Endothelial cell of umbilical vein (primary cell): ENCODE data around the gene ACTA2. TPM values are rescaled to one million over a fixed set of nuclear protein-coding genes. Genes with fewer than 3 reads are reported as not detected.

ENCODE experiments used
- Bru-seq: library from RNA; stranded (reverse); fragments of 400-500 nt; gene quantifications from one replicate; lab custom pipeline; 2021; lab: Mats Ljungman, UMichigan
- BruChase-seq, 2 experiments: library from RNA; stranded (reverse); fragments of 400-500 nt; gene quantifications; one replicate each; lab custom pipeline; 2021; lab: Mats Ljungman, UMichigan
- BruUV-seq: library from RNA; stranded (reverse); fragments of 400-500 nt; replicated peaks from 2 replicates; lab custom pipeline; 2021; lab: Mats Ljungman, UMichigan
- CTCF ChIA-PET: fragments of 300-600, 350-600 bp; sonication (Branson Sonifier 250); formaldehyde crosslinking; loops from one replicate; lab custom pipeline; 2021; ENCODE audit warnings: antibody characterized with exemption, inconsistent platforms; lab: Charles Lee
- POLR2A ChIA-PET: fragments of 300-600, 350-600 bp; sonication (Branson Sonifier 250); formaldehyde crosslinking; loops from one replicate; lab custom pipeline; 2021; ENCODE audit warnings: antibody characterized with exemption, inconsistent platforms; lab: Charles Lee
- DNase-seq: peaks from one replicate; pipeline ENCODE4 v3.0.0-alpha.2; 2011; ENCODE audit warnings: low read depth, low spot score
- FAIRE-seq: peaks from 2 replicates; lab custom pipeline; 2011; peaks lifted over from hg19 to GRCh38; lab: Jason Lieb, UNC
- H2AFZ ChIP-seq: 2 replicates; pipeline ENCODE4 v1.6.0; 2012; ENCODE audit warnings: low read depth, low read length, control low read depth, inconsistent platforms
- H3K27ac ChIP-seq: 2 replicates; pipeline ENCODE4 v1.5.1; 2011; ENCODE audit warnings: low read depth, mild to moderate bottlenecking, control low read depth, low read length, moderate library complexity; ENCODE audit not compliant: insufficient read depth
- H3K27me3 ChIP-seq, 2 experiments: 2 replicates each; pipeline versions ENCODE4 v1.6.0 to v1.6.1; 2011; ENCODE audit warnings: low read length in 2 of 2, mixed read lengths in 1 of 2; ENCODE audit not compliant: control insufficient read depth in 2 of 2, insufficient read depth in 2 of 2
- H3K36me3 ChIP-seq, 2 experiments: 2 replicates in 1 of 2; 3 replicates in 1 of 2; pipeline ENCODE4 v1.5.1; 2011; ENCODE audit warnings: low read length in 2 of 2, mild to moderate bottlenecking in 1 of 2, moderate library complexity in 1 of 2; ENCODE audit not compliant: control insufficient read depth in 2 of 2, insufficient read depth in 2 of 2; ENCODE audit errors: extremely low read depth in 1 of 2
- H3K4me1 ChIP-seq: 3 replicates; pipeline ENCODE4 v1.5.1; 2011; ENCODE audit warnings: mild to moderate bottlenecking, low read length; ENCODE audit not compliant: control insufficient read depth, insufficient read depth; ENCODE audit errors: extremely low read depth
- H3K4me2 ChIP-seq: 2 replicates; pipeline ENCODE4 v1.6.1; 2011; ENCODE audit warnings: low read length, control low read depth, mixed read lengths; ENCODE audit not compliant: insufficient read depth
- H3K4me3 ChIP-seq, 3 experiments: fragments of 200-600 bp in 1 of 3; sonication (generic), shearing (Covaris generic) in 1 of 3; replicated peaks in 1 of 3; 2 replicates each; pipeline ENCODE4 v1.5.1; 2011 to 2016; ENCODE audit warnings: control low read depth in 3 of 3, low read length in 3 of 3, mild to moderate bottlenecking in 2 of 3, inconsistent platforms in 1 of 3, low read depth in 1 of 3, moderate library complexity in 1 of 3; ENCODE audit not compliant: insufficient read depth in 1 of 3
- H3K79me2 ChIP-seq: 2 replicates; pipeline ENCODE4 v1.6.0; 2012; ENCODE audit warnings: low read length, inconsistent platforms; ENCODE audit not compliant: control insufficient read depth, insufficient read depth
- H3K9ac ChIP-seq: replicated peaks from 2 replicates; pipeline ENCODE3; 2011; ENCODE audit warnings: low read length, control low read depth; ENCODE audit not compliant: insufficient read depth; ENCODE audit errors: extremely low read depth
- H3K9me1 ChIP-seq: replicated peaks from 3 replicates; pipeline ENCODE4 v1.6.0; 2011; ENCODE audit warnings: mild to moderate bottlenecking, low read length; ENCODE audit not compliant: control insufficient read depth, insufficient read depth; ENCODE audit errors: extremely low read depth
- H3K9me3 ChIP-seq: replicated peaks from 2 replicates; pipeline ENCODE4 v1.5.1; 2012; ENCODE audit warnings: low read length, inconsistent platforms; ENCODE audit not compliant: control insufficient read depth, insufficient read depth
- H4K20me1 ChIP-seq: replicated peaks from 2 replicates; pipeline ENCODE3; 2011; ENCODE audit warnings: mild to moderate bottlenecking, low read length; ENCODE audit not compliant: control insufficient read depth, insufficient read depth; ENCODE audit errors: extremely low read depth
- CTCF ChIP-seq, 2 donors: IDR thresholded peaks; 1 replicate in 1 of 2; 2 replicates in 1 of 2; pipeline ENCODE4 v1.5.1; 2011; ENCODE audit warnings: low read length in 2 of 2, mild to moderate bottlenecking in 2 of 2, moderate library complexity in 2 of 2, control low read depth in 1 of 2, inconsistent platforms in 1 of 2, low read depth in 1 of 2; ENCODE audit not compliant: insufficient read depth in 1 of 2; ENCODE audit errors: extremely low read depth in 1 of 2
- EZH2 ChIP-seq: IDR thresholded peaks from 2 replicates; pipeline ENCODE4 v1.6.1; 2012; ENCODE audit warnings: borderline replicate concordance, low read depth, mild to moderate bottlenecking, moderate library complexity, low read length, inconsistent platforms; ENCODE audit not compliant: severe bottlenecking
- FOS ChIP-seq: IDR thresholded peaks from 2 replicates; pipeline ENCODE4 v1.6.1; 2011; ENCODE audit warnings: mild to moderate bottlenecking, low read length, moderate library complexity, borderline replicate concordance; ENCODE audit not compliant: insufficient read depth
- GATA2 ChIP-seq: IDR thresholded peaks from 2 replicates; pipeline ENCODE4 v1.7.0; 2011; ENCODE audit warnings: low read depth, mild to moderate bottlenecking, moderate library complexity, mixed read lengths, low read length; ENCODE audit not compliant: insufficient read length, insufficient read depth
- JUN ChIP-seq: IDR thresholded peaks from 2 replicates; pipeline ENCODE4 v1.6.1; 2011; ENCODE audit warnings: borderline replicate concordance, low read depth; ENCODE audit not compliant: insufficient read length, insufficient read depth
- MAX ChIP-seq: IDR thresholded peaks from 2 replicates; pipeline ENCODE4 v1.6.1; 2011; ENCODE audit not compliant: insufficient read depth, insufficient read length
- MYC ChIP-seq: IDR thresholded peaks from one replicate; pipeline ENCODE4 v1.6.1; 2011; ENCODE audit warnings: mild to moderate bottlenecking, low read depth, low read length
- POLR2A ChIP-seq: IDR thresholded peaks from 2 replicates; pipeline ENCODE4 v1.6.1; 2012; ENCODE audit warnings: low read depth, mild to moderate bottlenecking, control low read depth, low read length
- POLR2AphosphoS5 ChIP-seq: IDR thresholded peaks from 2 replicates; pipeline ENCODE4 v1.6.1; 2012; ENCODE audit warnings: low read depth, mild to moderate bottlenecking, control low read depth, low read length, moderate library complexity; ENCODE audit not compliant: insufficient read depth
- dilution Hi-C: fragments of 300-500 bp; cut with MboI; formaldehyde crosslinking; loops from one replicate; pipeline ENCODE4 v1.15.0; 2019; ENCODE audit warnings: low sequenced_read_pairs; ENCODE audit not compliant: extremely low pct_ligation_motif_present
- intact Hi-C: fragments of 100-400 bp; cut with micrococcal nuclease; formaldehyde crosslinking; loops from one replicate; pipeline ENCODE4 v1.10.0; 2022
- long read RNA-seq: library from polyadenylated mRNA; stranded (forward); transcript quantifications from one replicate; pipeline ENCODE4 v2.0.0, GENCODE V29; 2021
- polyA minus RNA-seq, 3 experiments: library from RNA; depleted of rRNA, polyadenylated mRNA; stranded (reverse); fragments of >200 nt; gene quantifications; 1 replicate in 1 of 3; 2 replicates in 2 of 3; pipeline ENCODE4 v1.2.3, GENCODE V29; 2011
- polyA plus RNA-seq, 4 experiments: library from polyadenylated mRNA; depleted of rRNA in 3 of 4; stranded (reverse) in 3 of 4; unstranded in 1 of 4; fragments of >200 nt; gene quantifications; 2 replicates each; pipeline versions ENCODE4 v1.2.1 to v1.2.3, GENCODE V29; 2011 to 2012; ENCODE audit warnings: missing spikeins in 1 of 4
- total RNA-seq: library from RNA; stranded (reverse); gene quantifications from 2 replicates; pipeline ENCODE4 v1.2.3, GENCODE V29; 2021

ACTA2 gene
- total RNA-seq (9.7 and 13.0 TPM in 2 replicates), polyA plus RNA-seq (6.3 and 7.0 TPM in 2 replicates), polyA minus RNA-seq (6.7 and 10.0 TPM in 2 replicates), Bru-seq, nascent RNA (percentile 24 among the genes with signal in this experiment), BruChase-seq, experiment 1, labeled RNA remaining after a 6-hour chase (percentile 39 among the genes with signal in this experiment), BruChase-seq, experiment 2, labeled RNA remaining after a 2-hour chase (percentile 34 among the genes with signal in this experiment)
- 11.4 and 11.5 TPM in 2 replicates for polyA plus RNA-seq (2011; cell fraction: cytosol; rRNA removed)
- polyA plus RNA-seq (2011; cell fraction: nucleus; rRNA removed), result 6.3 and 7.9 TPM in 2 replicates
- polyA plus RNA-seq (2012), result 22.7 and 23.0 TPM in 2 replicates
- polyA minus RNA-seq (2011; cell fraction: cytosol; rRNA and poly(A)+ RNA removed), result 3.1 TPM
- 2.7 and 3.1 TPM in 2 replicates for polyA minus RNA-seq (2011; cell fraction: nucleus; rRNA and poly(A)+ RNA removed)
- long read RNA-seq, partial matches to known transcripts, result 0 of 23 reads
- long read RNA-seq, other reads (novel, unspliced or antisense), result 23 of 23 reads

GRCh38 chr10:88952647-88953111, at the start of gene ACTA2:
Gene ACTA2 (minus strand): TSS chr10:88952773. CDS start chr10:88948930, 3,843 bp downstream.
- Histone ChIP-seq H3K4me3 (no peak within 1 kb of the TSS), H2AFZ (no peak within 1 kb of the TSS), H3K79me2 (no peaks in the 10 kb centered on the region), H3K4me1 (no peaks in the 10 kb centered on the region), H3K36me3 (no peaks in the 10 kb centered on the region), H3K27me3 (peaks cover 23 to 25% of the 10 kb centered on the region in 2 experiments), H3K9me3 (no peaks in the 10 kb centered on the region), H3K27ac (no peak within 1 kb of the TSS), H3K9ac (no peak within 1 kb of the TSS), H3K4me2 (no peak within 1 kb of the TSS), H4K20me1 (no peaks in the 10 kb centered on the region), H3K9me1 (no peaks in the 10 kb centered on the region)
- DNase-seq (no peak), FAIRE-seq (no peak)
- BruUV-seq, result no TSS peak
- POLR2A ChIA-PET, result no interaction called here
- TF ChIP-seq EZH2 (no peak), GATA2 (no peak)
- intact Hi-C loops (no loop called here), dilution Hi-C loops (no loop called here)
- CTCF ChIA-PET, result no interaction called here

- dilution Hi-C loops, result no loop called here
Observed at GRCh38 chr10:89001729-89002072, 49.1 kb upstream of the ACTA2 start.

More at GRCh38 chr10:89001729-89002072, 49.1 kb upstream of the ACTA2 start:
- H3K9ac ChIP-seq, result no peak overlapping the region
- H3K4me2 ChIP-seq, result no peak overlapping the region
- H3K27ac ChIP-seq, result no peak overlapping the region
- H3K36me3 ChIP-seq, result no peaks in the 10 kb centered on the region
- no peaks in the 10 kb centered on the region for H4K20me1 ChIP-seq
- no peak for TF ChIP-seq POLR2A
- TF ChIP-seq FOS, result no peak
- no peak for TF ChIP-seq JUN
- TF ChIP-seq EZH2, result no peak
- no peak for TF ChIP-seq CTCF (IDR thresholded peaks at IDR 0.05; ENCODE audit: extremely low read depth in 1 of 2, insufficient read depth in 1 of 2, low read depth in 1 of 2, low read length in 2 of 2)
- TF ChIP-seq MAX, result no peak
- no peak for TF ChIP-seq MYC
- no peak for TF ChIP-seq POLR2AphosphoS5
- no peak for TF ChIP-seq GATA2
- POLR2A ChIA-PET, result no interaction called here
- FAIRE-seq (no peak), DNase-seq (no peak)
- H3K79me2 ChIP-seq, result no peaks in the 10 kb centered on the region
- CTCF ChIA-PET, result interaction anchor here (0.8 to 1.3 kb wide), 2 partner anchors 8 to 69 kb away, joined by 3 read pairs; no protein-coding TSS in a partner anchor
- H3K4me3 ChIP-seq, result no peak overlapping the region
- no peak overlapping the region for H2AFZ ChIP-seq
- peaks cover 0 to 8% of the 10 kb centered on the region in 2 experiments for H3K27me3 ChIP-seq
- BruUV-seq, result no TSS peak
- intact Hi-C loops, result no loop called here
- H3K4me1 ChIP-seq, result peaks cover 14% of the 10 kb centered on the region
- no peaks in the 10 kb centered on the region for H3K9me3 ChIP-seq
- H3K9me1 ChIP-seq, result no peaks in the 10 kb centered on the region
